ENCODE measurements around the gene IGSF21.

- TF ChIP-seq POLR2AphosphoS5 (IDR thresholded peaks at IDR 0.05; ENCODE audit: insufficient read depth in 1 of 2, low read depth in 1 of 2) (no peak), CTCF (IDR thresholded peaks at IDR 0.05) (no peak)
Measured at GRCh38 chr1:18263547-18264120, 156.0 kb downstream of the IGSF21 start.

All from vagina (tissue), 2 donors.